ENCODE measurements around the gene ANAPC16. TPM values are rescaled to one million over a fixed set of nuclear protein-coding genes. Genes with fewer than 3 reads are reported as not detected.
A peak's percentile ranks its signal among the peaks of the same experiment; 100 is the strongest.

Gene ANAPC16
- polyA plus RNA-seq (ENCODE audit: insufficient read length in 12 of 12), result 100 to 1,000 TPM in 11 of 12 donors, 10 to 100 TPM in 1; 96.6 to 238 (median 142) TPM
- long read RNA-seq, donor 1, transcript ANAPC16-201 (4 exons, 3,195 nt), result major isoform, 41 of 111 reads
- long read RNA-seq, donor 1, transcript ANAPC16-203 (3 exons, 734 nt), result minor isoform, 12 of 111 reads
- long read RNA-seq, donor 1, partial matches to known transcripts, result 41 of 111 reads
- long read RNA-seq, donor 1, other reads (novel, unspliced or antisense), result 14 of 111 reads
- long read RNA-seq, donor 2, transcript ANAPC16-202 (3 exons, 1,828 nt), result minor isoform, 5 of 146 reads
- long read RNA-seq, donor 2, transcript ANAPC16-203 (3 exons, 734 nt), result minor isoform, 11 of 146 reads
- long read RNA-seq, donor 2, transcript ANAPC16-201 (4 exons, 3,195 nt), result major isoform, 60 of 146 reads
- long read RNA-seq, donor 2, partial matches to known transcripts, result 28 of 146 reads
- long read RNA-seq, donor 2, other reads (novel, unspliced or antisense), result 38 of 146 reads
- long read RNA-seq, donor 3, transcript ANAPC16-201 (4 exons, 3,195 nt), result major isoform, 11 of 35 reads
- long read RNA-seq, donor 3, transcript ANAPC16-205 (5 exons, 3,567 nt), result minor isoform, 5 of 35 reads
- long read RNA-seq, donor 3, partial matches to known transcripts, result 0 of 35 reads
- long read RNA-seq, donor 3, other reads (novel, unspliced or antisense), result 16 of 35 reads
- long read RNA-seq, donor 4, transcript ANAPC16-201 (4 exons, 3,195 nt), result major isoform, 8 of 25 reads
- long read RNA-seq, donor 4, partial matches to known transcripts, result 0 of 25 reads
- long read RNA-seq, donor 4, other reads (novel, unspliced or antisense), result 9 of 25 reads
- long read RNA-seq, donor 5, result 0 reads
- long read RNA-seq, donor 6, transcript ANAPC16-205 (5 exons, 3,567 nt), result minor isoform, 6 of 68 reads
- long read RNA-seq, donor 6, transcript ANAPC16-201 (4 exons, 3,195 nt), result major isoform, 28 of 68 reads
- long read RNA-seq, donor 6, partial matches to known transcripts, result 21 of 68 reads
- long read RNA-seq, donor 6, other reads (novel, unspliced or antisense), result 11 of 68 reads
- long read RNA-seq, donor 7, transcript ANAPC16-201 (4 exons, 3,195 nt), result major isoform, 17 of 77 reads
- long read RNA-seq, donor 7, partial matches to known transcripts, result 39 of 77 reads
- long read RNA-seq, donor 7, other reads (novel, unspliced or antisense), result 14 of 77 reads
- long read RNA-seq, donor 8, transcript ANAPC16-201 (4 exons, 3,195 nt), result major isoform, 44 of 118 reads
- long read RNA-seq, donor 8, transcript ANAPC16-205 (5 exons, 3,567 nt), result minor isoform, 11 of 118 reads
- long read RNA-seq, donor 8, partial matches to known transcripts, result 13 of 118 reads
- long read RNA-seq, donor 8, other reads (novel, unspliced or antisense), result 45 of 118 reads
- long read RNA-seq, donor 9, transcript ANAPC16-201 (4 exons, 3,195 nt), result major isoform, 25 of 58 reads
- long read RNA-seq, donor 9, partial matches to known transcripts, result 0 of 58 reads
- long read RNA-seq, donor 9, other reads (novel, unspliced or antisense), result 26 of 58 reads
- long read RNA-seq, donor 10, transcript ANAPC16-205 (5 exons, 3,567 nt), result minor isoform, 12 of 116 reads
- long read RNA-seq, donor 10, transcript ANAPC16-201 (4 exons, 3,195 nt), result major isoform, 37 of 116 reads
- long read RNA-seq, donor 10, partial matches to known transcripts, result 31 of 116 reads
- long read RNA-seq, donor 10, other reads (novel, unspliced or antisense), result 34 of 116 reads
- long read RNA-seq, donor 11, transcript ANAPC16-203 (3 exons, 734 nt), result minor isoform, 8 of 190 reads
- long read RNA-seq, donor 11, transcript ANAPC16-202 (3 exons, 1,828 nt), result minor isoform, 6 of 190 reads
- long read RNA-seq, donor 11, transcript ANAPC16-201 (4 exons, 3,195 nt), result major isoform, 42 of 190 reads
- long read RNA-seq, donor 11, partial matches to known transcripts, result 99 of 190 reads
- long read RNA-seq, donor 11, other reads (novel, unspliced or antisense), result 31 of 190 reads

- DNase-seq, result peak; percentile 97
Observed at GRCh38 chr10:72215611-72216549, at the start of gene ANAPC16, which contains the start of gene ASCC1. Gene ANAPC16, plus strand, starts transcription at chr10:72216012. Its CDS starts 7,903 bp downstream, at chr10:72223915. Gene ASCC1, minus strand, starts transcription at chr10:72216276. Its CDS starts 2,978 bp downstream, at chr10:72213298.

GRCh38 chr10:72167118-72167517 lies 48.7 kb upstream of the ANAPC16 start:
- no peak for DNase-seq

GRCh38 chr10:72170263-72170662 lies 45.5 kb upstream of the ANAPC16 start:
- no peak for DNase-seq

- no peak for DNase-seq
Observed at GRCh38 chr10:72170733-72171132, 45.1 kb upstream of the ANAPC16 start.

- DNase-seq, result no peak
Observed at GRCh38 chr10:72171175-72171630, 44.6 kb upstream of the ANAPC16 start.

GRCh38 chr10:72173262-72173618 lies 42.6 kb upstream of the ANAPC16 start:
- DNase-seq, result no peak

- no peak for DNase-seq
Observed at GRCh38 chr10:72173619-72174296, 42.1 kb upstream of the ANAPC16 start.

- DNase-seq, result no peak
Observed at GRCh38 chr10:72174297-72174662, 41.5 kb upstream of the ANAPC16 start.

- DNase-seq, result peak; percentile 7
Observed at GRCh38 chr10:72175149-72175548, 40.7 kb upstream of the ANAPC16 start.

GRCh38 chr10:72176701-72177100 lies 39.1 kb upstream of the ANAPC16 start:
- no peak for DNase-seq

GRCh38 chr10:72177454-72177853 lies 38.4 kb upstream of the ANAPC16 start:
- DNase-seq, result no peak

GRCh38 chr10:72184156-72184555 lies 31.7 kb upstream of the ANAPC16 start:
- DNase-seq, result no peak

GRCh38 chr10:72186258-72186981 lies 29.4 kb upstream of the ANAPC16 start:
- DNase-seq, result peak; percentile 37

- peak; percentile 4 for DNase-seq
Observed at GRCh38 chr10:72186982-72187330, 28.9 kb upstream of the ANAPC16 start.

GRCh38 chr10:72194949-72195348 lies 20.9 kb upstream of the ANAPC16 start:
- no peak for DNase-seq

GRCh38 chr10:72200883-72201282 lies 14.9 kb upstream of the ANAPC16 start:
- no peak for DNase-seq

GRCh38 chr10:72201293-72201692 lies 14.5 kb upstream of the ANAPC16 start:
- no peak for DNase-seq

- no peak for DNase-seq
Observed at GRCh38 chr10:72204296-72204695, 11.5 kb upstream of the ANAPC16 start.

Data from muscle of arm (tissue), 14 donors.